Body of pancreas (tissue), 4 donors: ENCODE measurements around the gene CPNE9.

ENCODE experiments used
- POLR2A ChIP-seq, 3 donors: fragments of 450-650 bp; IDR thresholded peaks; one replicate each; pipeline ENCODE4 v1.6.1; 2016; ENCODE audit warnings: antibody characterized with exemption in 3 of 3, mild to moderate bottlenecking in 2 of 3
- TF ChIP-seq, protein P1 (sequence below), 7 experiments: fragments of 450-650 bp in 4 of 7; fragments of 200-600 bp in 3 of 7; sonication (generic) in 3 of 7; IDR thresholded peaks; one replicate each; pipeline ENCODE4 v1.5.1; 2016 to 2019; ENCODE audit warnings: antibody characterized with exemption in 7 of 7

DNA sequence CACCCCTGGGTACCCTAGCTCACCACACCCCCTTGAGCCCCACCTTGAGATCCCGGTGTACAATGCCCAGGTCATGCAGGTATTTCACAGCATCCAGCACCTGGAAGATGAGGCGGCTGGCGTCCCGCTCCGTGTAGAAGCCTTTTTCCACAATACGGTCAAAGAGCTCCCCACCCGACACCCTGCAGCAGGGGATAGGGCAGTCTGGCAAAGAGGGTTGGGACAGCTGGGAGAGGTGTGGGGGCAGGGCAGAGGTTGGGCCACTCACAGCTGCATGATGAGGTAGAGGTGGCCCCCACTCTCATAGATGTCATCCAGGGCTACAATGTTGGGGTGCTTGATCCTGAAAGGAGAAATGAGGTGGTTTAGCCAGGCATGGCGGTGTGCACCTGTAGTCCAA, 59.2 kb downstream of the CPNE9 start:
- TF ChIP-seq, protein P1, sequence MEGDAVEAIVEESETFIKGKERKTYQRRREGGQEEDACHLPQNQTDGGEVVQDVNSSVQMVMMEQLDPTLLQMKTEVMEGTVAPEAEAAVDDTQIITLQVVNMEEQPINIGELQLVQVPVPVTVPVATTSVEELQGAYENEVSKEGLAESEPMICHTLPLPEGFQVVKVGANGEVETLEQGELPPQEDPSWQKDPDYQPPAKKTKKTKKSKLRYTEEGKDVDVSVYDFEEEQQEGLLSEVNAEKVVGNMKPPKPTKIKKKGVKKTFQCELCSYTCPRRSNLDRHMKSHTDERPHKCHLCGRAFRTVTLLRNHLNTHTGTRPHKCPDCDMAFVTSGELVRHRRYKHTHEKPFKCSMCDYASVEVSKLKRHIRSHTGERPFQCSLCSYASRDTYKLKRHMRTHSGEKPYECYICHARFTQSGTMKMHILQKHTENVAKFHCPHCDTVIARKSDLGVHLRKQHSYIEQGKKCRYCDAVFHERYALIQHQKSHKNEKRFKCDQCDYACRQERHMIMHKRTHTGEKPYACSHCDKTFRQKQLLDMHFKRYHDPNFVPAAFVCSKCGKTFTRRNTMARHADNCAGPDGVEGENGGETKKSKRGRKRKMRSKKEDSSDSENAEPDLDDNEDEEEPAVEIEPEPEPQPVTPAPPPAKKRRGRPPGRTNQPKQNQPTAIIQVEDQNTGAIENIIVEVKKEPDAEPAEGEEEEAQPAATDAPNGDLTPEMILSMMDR (IDR thresholded peaks at IDR 0.05): no peak
- TF ChIP-seq POLR2A (IDR thresholded peaks at IDR 0.05): no peak
